IMR-90 (cell line): ENCODE measurements around the gene PPP4C.
A peak's percentile ranks its signal among the peaks of the same experiment; 100 is the strongest.

Experiments used
- CEBPB ChIP-seq: IDR thresholded peaks from 2 replicates; pipeline ENCODE4 v1.6.1; 2012; ENCODE audit warnings: low read depth, low read length, improper control_type of control experiment
- CHD1 ChIP-seq: IDR thresholded peaks from 2 replicates; pipeline ENCODE4 v1.6.1; 2012; ENCODE audit warnings: low read depth, low read length, improper control_type of control experiment
- POLR2A ChIP-seq: IDR thresholded peaks from 2 replicates; pipeline ENCODE4 v1.6.1; 2012; ENCODE audit warnings: mild to moderate bottlenecking, low read depth, low read length
- TF ChIP-seq, protein P1 (sequence below): conservative IDR thresholded peaks from 2 replicates; pipeline ENCODE4 v1.5.1; 2012; ENCODE audit warnings: mild to moderate bottlenecking, low read depth, low read length, improper control_type of control experiment

DNA sequence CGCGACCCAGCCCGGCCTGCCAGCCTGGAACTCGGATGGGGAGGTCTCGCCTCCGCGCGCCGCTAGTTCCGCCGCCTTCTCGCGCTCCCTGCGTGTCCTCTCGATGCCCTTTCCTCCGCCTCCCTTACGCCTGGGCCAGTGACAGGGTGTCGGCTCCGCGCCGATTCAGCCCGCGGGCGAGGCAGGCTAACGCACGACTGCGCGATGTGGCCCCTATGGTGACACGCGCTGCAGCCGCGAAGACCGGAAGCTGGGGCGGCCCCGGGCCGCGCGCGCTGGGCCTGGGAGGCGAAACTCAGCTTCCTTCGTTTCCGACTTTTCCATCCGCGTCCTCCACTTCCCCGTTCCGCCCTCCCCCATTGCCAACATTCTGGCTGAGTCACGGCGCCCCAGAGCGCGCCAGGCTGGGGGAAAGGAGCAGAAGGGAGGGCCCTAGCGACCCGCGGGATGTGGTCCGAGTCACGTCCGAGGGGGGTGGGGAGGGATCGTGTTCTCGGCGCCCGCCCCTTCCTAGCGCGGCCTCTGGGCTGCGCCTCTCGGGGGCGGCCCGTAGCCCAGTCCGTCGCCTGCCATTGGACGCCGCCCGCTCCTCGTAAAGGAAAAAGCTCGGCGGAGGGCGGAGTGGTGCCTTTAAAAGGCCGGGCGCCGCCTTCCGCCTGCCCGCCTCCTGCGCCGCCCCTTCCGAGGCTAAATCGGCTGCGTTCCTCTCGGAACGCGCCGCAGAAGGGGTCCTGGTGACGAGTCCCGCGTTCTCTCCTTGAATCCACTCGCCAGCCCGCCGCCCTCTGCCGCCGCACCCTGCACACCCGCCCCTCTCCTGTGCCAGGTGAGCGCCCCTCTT, 10.5 kb upstream of the PPP4C start, which contains the start of gene ALDOA:
- TF ChIP-seq, protein P1, sequence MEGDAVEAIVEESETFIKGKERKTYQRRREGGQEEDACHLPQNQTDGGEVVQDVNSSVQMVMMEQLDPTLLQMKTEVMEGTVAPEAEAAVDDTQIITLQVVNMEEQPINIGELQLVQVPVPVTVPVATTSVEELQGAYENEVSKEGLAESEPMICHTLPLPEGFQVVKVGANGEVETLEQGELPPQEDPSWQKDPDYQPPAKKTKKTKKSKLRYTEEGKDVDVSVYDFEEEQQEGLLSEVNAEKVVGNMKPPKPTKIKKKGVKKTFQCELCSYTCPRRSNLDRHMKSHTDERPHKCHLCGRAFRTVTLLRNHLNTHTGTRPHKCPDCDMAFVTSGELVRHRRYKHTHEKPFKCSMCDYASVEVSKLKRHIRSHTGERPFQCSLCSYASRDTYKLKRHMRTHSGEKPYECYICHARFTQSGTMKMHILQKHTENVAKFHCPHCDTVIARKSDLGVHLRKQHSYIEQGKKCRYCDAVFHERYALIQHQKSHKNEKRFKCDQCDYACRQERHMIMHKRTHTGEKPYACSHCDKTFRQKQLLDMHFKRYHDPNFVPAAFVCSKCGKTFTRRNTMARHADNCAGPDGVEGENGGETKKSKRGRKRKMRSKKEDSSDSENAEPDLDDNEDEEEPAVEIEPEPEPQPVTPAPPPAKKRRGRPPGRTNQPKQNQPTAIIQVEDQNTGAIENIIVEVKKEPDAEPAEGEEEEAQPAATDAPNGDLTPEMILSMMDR, result no peak
- TF ChIP-seq CEBPB (no peak), POLR2A (peak; percentile 99), CHD1 (peak; percentile 61; the same call in 1 of the 2 replicates)
